Upper lobe of right lung (tissue), 1 donor: ENCODE measurements around the gene DZIP3. TPM values are rescaled to one million over a fixed set of nuclear protein-coding genes. Genes with fewer than 3 reads are reported as not detected.

ENCODE experiments used
- ATAC-seq: fragments of 200-7000 bp; cut with Tn5 transposase; one replicate; pipeline ENCODE4 v1.9.1; 2020; ENCODE audit warnings: mild to moderate bottlenecking, moderate library complexity
- DNase-seq: peaks from one replicate; pipeline ENCODE4 v3.0.0-alpha.2; 2020
- H3K27ac ChIP-seq: fragments of 200-600 bp; one replicate; pipeline ENCODE4 v1.8.0; 2022
- H3K27me3 ChIP-seq: fragments of 200-600 bp; one replicate; pipeline ENCODE4 v1.8.0; 2022; ENCODE audit warnings: mild to moderate bottlenecking
- H3K36me3 ChIP-seq: fragments of 200-600 bp; one replicate; pipeline ENCODE4 v1.8.0; 2022
- H3K4me1 ChIP-seq: fragments of 200-600 bp; one replicate; pipeline ENCODE4 v1.8.0; 2022
- H3K4me3 ChIP-seq: fragments of 200-600 bp; one replicate; pipeline ENCODE4 v1.8.0; 2022; ENCODE audit warnings: mild to moderate bottlenecking
- H3K9me3 ChIP-seq: fragments of 200-600 bp; one replicate; pipeline ENCODE4 v1.8.0; 2022
- intact Hi-C: fragments of 100-400 bp; cut with DNase I; formaldehyde crosslinking; loops from one replicate; pipeline ENCODE4 v1.11.0; 2022
- total RNA-seq: library from RNA; stranded (reverse); fragmentation: NEBNext Ultra II Directional; extraction: Animal tissue kit (Norgen Biotek cat#: 25700); gene quantifications from one replicate; pipeline ENCODE4 v1.2.1, GENCODE V29; 2021
- TF ChIP-seq, protein P1 (sequence below): fragments of 200-600 bp; IDR thresholded peaks from one replicate; pipeline ENCODE4 v1.8.0; 2022; ENCODE audit warnings: antibody characterized with exemption
- donor health status: DM: no; HTN: yes; CAD: no; lungs with severe emphysema.

The DZIP3 gene
- total RNA-seq, 1 donor from 2014 or later, result 8.9 TPM

DNA sequence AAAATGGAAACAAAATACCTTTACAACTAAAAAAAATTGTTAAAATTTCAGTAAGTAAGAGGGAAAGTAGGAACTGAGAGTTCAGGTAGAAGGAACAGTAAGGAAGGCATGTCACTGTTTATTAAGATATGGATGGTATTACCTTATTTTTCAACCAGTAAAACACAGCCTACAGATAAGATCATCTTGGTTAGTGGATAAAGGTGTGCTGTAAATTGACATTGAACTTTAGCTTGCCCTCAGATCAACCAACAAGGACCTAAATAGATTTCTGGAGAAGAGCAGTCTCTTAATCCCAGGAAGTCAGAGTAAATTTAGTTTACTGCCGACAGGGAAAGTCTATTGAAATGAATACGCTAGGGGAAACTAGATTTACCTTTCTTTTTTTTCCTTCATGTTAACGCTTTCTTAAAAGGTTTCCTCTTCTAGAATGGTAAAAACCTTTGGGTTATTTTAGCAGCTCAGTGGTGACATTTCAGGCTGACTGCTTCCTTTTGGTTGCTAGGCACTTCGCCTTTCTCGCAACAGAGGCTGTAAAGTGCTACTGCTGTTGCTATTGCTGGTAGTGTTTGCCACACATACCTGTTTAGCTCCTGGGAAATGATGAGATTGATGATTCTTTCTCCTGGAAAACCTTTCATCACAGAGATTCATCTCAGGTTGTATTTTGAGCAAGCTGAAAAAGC is 12.9 kb downstream of the DZIP3 start:
- no peaks in the 10 kb centered on the region for H3K9me3 ChIP-seq
- DNase-seq (no peak), ATAC-seq (no peak)
- no peaks in the 10 kb centered on the region for H3K36me3 ChIP-seq
- H3K4me3 ChIP-seq, result no peak overlapping the region
- TF ChIP-seq, protein P1, sequence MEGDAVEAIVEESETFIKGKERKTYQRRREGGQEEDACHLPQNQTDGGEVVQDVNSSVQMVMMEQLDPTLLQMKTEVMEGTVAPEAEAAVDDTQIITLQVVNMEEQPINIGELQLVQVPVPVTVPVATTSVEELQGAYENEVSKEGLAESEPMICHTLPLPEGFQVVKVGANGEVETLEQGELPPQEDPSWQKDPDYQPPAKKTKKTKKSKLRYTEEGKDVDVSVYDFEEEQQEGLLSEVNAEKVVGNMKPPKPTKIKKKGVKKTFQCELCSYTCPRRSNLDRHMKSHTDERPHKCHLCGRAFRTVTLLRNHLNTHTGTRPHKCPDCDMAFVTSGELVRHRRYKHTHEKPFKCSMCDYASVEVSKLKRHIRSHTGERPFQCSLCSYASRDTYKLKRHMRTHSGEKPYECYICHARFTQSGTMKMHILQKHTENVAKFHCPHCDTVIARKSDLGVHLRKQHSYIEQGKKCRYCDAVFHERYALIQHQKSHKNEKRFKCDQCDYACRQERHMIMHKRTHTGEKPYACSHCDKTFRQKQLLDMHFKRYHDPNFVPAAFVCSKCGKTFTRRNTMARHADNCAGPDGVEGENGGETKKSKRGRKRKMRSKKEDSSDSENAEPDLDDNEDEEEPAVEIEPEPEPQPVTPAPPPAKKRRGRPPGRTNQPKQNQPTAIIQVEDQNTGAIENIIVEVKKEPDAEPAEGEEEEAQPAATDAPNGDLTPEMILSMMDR, result no peak
- no peak overlapping the region for H3K27ac ChIP-seq
- no peaks in the 10 kb centered on the region for H3K4me1 ChIP-seq
- intact Hi-C loops, result no loop called here
- H3K27me3 ChIP-seq, result no peaks in the 10 kb centered on the region

DNA sequence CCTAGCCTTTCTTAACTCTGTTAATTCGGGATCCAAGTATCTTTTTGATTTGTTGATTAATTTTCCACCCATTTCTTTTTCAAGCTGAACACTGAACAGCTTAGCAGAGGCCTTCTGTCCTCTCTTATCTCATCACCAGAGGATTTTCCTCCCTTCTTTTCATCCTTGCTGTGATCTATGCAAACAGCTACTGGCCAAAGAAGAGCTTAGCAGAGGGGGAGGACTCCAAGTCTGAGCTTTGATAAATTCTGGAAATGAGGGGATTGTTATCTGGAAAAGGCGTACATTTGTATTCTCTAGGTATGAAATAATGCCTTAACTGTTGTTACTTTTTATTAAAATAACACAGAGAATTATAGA is 13.4 kb downstream of the DZIP3 start:
- no peak overlapping the region for H3K4me3 ChIP-seq
- TF ChIP-seq, protein P1, result no peak
- H3K36me3 ChIP-seq, result no peaks in the 10 kb centered on the region
- DNase-seq, result no peak
- intact Hi-C loops, result no loop called here
- no peak for ATAC-seq
- no peak overlapping the region for H3K27ac ChIP-seq
- no peaks in the 10 kb centered on the region for H3K9me3 ChIP-seq
- no peaks in the 10 kb centered on the region for H3K4me1 ChIP-seq
- no peaks in the 10 kb centered on the region for H3K27me3 ChIP-seq

DNA sequence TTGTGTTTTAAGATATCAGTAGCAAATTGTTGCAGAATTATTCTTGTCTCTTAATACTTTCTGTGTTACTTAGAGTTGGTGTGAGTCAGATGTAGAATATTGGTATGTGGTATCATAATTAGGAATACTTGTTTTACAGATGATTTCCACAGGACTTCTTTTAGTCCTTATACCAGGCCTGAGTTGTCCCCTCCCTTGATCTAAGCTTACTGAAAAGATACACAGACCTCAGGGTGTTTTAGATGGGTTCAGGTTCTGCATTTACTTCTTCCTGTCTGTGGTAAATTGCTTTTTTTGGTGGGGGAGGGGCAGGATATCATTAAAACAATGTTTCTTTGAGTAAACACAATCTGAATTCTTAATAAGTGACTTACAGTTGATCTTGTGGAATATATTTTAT is 14.2 kb downstream of the DZIP3 start:
- DNase-seq (no peak), ATAC-seq (no peak)
- Histone ChIP-seq H3K27ac (no peak overlapping the region), H3K4me1 (no peaks in the 10 kb centered on the region), H3K9me3 (no peaks in the 10 kb centered on the region), H3K4me3 (no peak overlapping the region), H3K27me3 (no peaks in the 10 kb centered on the region), H3K36me3 (no peaks in the 10 kb centered on the region)
- intact Hi-C loops, result no loop called here
- TF ChIP-seq, protein P1, result no peak

DNA sequence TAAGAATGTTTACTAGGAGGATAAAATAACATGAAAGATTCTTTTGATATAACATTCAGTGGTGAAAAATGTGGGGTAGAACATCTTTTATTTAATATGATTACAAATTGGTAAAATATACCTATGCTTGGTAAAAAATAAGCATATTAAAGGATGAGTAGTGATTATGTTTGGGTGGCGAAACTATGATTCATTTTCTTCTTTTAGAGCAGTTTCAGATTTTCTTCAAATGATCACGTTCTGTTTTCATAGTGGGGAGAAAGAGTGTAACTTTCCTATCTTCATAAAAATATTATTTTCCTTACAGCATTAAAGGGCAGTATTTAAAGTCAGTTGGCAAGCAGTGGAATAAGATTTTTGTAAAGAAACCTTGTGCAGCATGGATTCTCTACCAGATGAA is 15.5 kb downstream of the DZIP3 start:
- intact Hi-C loops, result no loop called here
- Histone ChIP-seq H3K27ac (no peak overlapping the region), H3K4me3 (no peak overlapping the region), H3K9me3 (no peaks in the 10 kb centered on the region), H3K4me1 (no peaks in the 10 kb centered on the region), H3K36me3 (no peaks in the 10 kb centered on the region), H3K27me3 (no peaks in the 10 kb centered on the region)
- TF ChIP-seq, protein P1, result no peak
- no peak for ATAC-seq
- no peak for DNase-seq

DNA sequence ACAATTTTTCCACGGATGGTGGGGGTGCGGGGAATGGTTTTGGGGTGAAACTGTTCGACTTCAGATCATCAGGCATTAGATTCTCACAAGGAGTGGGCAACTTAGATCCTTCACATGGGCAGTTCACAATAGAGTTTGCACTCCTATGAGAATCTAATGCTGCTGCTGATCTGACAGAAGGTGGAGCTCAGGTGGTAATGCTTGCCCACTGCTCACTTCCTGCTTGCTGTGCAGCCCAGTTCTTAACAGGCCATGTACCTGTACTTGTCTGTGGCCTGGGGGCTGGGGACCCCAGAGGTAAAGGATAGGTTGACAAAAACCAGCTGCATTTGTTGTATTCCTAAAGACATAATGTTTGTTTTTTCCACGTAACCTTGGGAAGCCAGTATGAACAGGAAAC is 16.0 kb downstream of the DZIP3 start:
- DNase-seq, result no peak
- ATAC-seq, result no peak

More for the DNA sequence above, 16.0 kb downstream of the DZIP3 start:
- Histone ChIP-seq H3K9me3 (no peaks in the 10 kb centered on the region), H3K27ac (no peak overlapping the region), H3K36me3 (no peaks in the 10 kb centered on the region), H3K4me3 (no peak overlapping the region), H3K4me1 (no peaks in the 10 kb centered on the region), H3K27me3 (no peaks in the 10 kb centered on the region)
- intact Hi-C loops, result no loop called here
- TF ChIP-seq, protein P1, result no peak
